HG03575 (cell line): Measurements from ENCODE around the gene KRT71.
"Not testable (repeated sequence)": the region's sequence is repeated elsewhere in the genome, so short reads cannot be mapped to it uniquely, and the experiment has no call there.

ENCODE experiments used
- ATAC-seq: cut with Tn5 transposase; IDR thresholded peaks from one replicate; pipeline ENCODE4 v1.9.1; 2021; ENCODE audit not compliant: unreplicated experiment, insufficient number of reproducible peaks, low FRiP score; ENCODE audit errors: extremely low read depth

KRT71 gene

DNA sequence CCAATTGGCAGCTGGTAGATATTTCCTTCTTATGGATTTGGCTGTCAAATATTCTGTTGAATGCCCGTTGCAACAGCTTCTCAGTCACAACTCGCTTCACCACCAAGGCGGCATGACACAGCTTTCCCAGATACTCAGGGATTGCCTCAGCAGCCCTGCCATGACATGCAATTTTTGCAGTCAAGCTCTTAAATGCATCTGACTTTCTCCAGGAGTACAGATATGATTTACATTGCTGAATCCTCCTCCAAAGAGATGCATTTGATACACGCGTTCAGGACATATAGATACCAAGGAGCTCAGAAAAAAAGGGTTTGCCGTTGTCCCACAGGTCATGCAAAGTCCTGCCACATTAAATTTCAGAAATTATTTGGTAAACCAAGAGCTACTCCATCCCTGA is 39.2 kb downstream of the KRT71 start:
- ATAC-seq, result no peak

DNA sequence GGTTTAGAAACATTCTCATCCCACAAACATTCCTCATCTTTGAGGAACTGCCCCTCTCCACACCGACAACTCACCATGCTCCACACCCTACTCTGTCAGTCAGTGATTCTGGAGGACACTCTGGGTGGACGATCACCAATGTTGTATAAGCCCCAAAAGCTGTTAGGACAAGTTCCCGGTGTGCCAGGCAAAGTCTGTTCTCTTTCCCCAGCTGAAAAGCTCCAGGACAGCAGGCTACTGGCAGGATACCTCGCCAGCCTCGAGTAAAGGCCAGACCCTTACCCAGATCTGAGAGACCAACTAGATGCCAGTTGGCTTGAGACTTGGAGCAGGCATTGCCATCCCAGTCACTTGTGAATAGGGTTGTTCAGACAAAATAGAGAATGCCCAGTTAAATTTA is 44.7 kb downstream of the KRT71 start:
- no peak for ATAC-seq

DNA sequence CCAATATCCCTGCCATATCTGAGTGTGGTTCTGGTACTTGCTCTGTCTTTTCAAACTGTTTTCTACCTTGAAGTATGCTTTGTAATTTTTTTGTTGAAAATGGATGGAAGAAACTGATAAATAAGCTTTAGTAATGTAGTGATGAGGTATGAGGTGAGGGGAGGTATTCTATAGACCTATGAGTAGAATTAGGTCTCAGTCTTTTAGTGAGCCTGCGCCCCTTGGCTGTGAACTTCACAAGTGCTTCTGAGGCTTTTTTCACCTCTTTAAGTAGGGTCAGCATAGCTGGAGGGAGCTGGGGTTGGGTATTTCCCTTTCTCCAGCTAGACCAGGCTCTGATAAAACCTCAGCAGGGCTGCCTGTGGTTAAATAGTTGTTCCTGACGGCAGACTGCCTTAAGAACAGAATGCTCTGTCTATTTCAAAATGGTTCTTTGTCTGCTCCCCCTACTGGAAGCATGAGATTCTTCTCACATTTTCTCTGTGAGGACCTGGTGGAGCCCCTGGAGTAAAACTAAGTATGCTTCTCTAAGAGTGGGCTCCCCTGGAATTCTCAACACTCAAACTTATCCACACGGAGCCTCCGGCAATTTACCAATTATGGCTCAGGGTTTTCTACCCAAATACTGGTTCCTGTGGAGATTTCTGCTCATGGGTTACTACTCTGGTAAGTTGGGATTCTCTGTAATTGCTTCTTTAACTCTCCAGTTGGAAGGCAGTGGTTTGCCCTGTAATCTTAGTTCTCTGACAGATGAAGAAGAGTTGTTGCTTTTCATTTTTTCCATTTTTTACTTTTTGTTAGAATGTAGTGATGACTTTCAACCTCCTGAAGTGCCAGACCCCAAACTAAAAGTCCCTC is 45.9 kb downstream of the KRT71 start:
- ATAC-seq, result no peak

DNA sequence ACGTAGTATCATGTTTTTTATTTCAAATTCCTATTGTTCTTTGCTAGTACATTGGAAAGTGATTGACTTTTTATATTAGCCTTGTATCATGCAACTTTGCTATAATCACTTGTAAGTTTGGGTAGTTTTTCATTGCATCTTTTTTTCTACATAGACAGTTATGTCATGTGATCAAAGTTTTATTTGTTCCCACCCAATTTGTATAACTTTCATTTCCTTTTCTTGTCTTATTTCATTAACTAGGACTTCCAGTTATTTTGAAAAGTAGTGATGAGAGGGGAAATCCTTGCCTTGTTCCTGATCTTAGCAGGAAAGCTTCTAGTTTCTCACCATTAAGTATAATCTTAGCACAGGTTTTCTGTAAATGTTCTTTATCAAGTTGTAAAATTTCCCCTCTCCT is 50.1 kb downstream of the KRT71 start:
- no peak for ATAC-seq

DNA sequence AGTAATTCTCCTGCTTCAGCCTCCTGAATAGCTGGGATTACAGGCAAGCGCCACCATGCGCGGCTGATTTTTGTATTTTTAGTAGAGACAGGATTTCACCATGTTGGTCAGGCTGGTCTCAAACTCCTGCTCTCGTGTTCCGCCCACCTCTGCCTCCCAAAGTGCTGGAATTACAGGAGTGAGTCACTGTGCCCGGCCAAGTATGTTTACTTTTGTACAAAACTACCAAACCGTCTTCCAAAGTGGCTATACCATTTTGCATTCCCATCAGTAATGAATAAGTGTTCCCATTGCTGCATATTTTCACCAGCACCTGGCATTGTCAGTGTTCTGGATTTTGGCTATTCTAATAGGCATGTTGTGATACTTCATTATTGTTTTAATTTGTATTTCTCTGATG is 51.5 kb downstream of the KRT71 start:
- ATAC-seq, result no peak

DNA sequence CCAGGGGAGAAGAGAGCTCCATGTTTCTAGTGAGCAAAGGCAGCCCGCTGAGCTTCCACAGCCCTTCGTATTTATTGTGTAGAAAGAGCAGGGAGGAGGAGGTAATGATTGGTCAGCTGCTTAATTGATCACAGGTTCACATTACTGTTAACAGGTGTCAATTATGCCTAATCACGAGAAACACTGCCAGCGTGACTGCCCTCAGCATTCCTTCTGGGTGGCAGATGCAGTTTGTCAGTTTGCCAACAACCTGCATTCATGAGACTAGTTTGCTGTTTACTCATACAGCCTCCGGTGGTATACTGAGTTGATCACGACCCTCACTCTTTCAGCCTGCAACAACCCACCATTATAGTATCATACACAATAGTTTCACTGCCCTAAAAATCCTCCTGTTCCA is 52.4 kb downstream of the KRT71 start:
- not testable (repeated sequence) for ATAC-seq

DNA sequence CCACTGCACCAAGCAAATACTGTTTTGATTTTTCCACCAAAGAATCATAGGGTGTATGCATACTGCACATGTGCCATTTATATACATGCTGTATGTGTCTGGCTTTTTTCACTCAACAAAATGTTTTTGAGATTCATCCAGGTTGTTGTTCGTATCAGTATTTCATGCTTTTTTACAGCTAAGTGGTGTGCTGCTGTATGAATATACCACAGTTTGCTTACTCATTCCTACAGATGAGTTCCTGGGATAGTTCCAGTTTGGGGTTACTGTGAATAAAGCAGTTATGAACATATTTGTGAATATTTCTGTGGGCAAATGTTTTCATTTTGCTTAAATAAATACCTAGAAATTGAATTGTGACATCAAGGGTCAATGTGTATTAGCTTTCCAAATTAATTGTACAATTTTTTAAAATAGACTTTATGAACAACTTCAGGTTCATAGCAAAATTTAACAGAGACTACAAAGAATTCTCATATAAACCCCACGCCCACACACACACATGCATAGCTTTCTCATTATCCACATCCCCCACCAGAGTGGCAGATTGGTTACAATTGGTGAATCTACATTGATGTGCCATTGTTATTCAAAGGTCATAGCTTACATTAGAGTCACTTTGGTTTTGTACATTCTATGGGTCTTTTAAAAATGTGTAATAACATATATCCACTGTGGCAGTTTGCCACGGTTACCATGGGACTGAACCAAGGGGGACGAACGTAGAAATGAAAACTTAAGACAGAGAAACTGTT is 53.0 kb downstream of the KRT71 start:
- ATAC-seq, result no peak

DNA sequence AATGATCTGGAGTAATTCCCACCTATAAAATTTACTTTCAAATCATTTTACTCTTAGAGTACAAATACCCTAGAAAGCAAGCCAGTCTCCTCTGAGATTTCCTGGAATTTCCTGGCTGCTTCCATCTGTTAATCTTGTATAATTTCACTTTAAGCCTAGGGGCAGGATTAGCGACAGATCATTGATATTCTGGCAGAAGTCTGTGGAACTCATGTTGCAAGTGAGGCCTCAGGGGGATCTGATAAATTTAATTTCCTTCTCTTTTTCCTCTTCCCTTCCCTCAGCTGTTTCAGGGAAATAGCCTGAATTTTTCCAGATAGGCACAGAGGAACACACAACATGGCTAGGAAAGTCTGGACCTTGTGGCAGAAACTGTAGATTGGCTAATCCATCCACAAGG is 54.0 kb downstream of the KRT71 start:
- no peak for ATAC-seq

DNA sequence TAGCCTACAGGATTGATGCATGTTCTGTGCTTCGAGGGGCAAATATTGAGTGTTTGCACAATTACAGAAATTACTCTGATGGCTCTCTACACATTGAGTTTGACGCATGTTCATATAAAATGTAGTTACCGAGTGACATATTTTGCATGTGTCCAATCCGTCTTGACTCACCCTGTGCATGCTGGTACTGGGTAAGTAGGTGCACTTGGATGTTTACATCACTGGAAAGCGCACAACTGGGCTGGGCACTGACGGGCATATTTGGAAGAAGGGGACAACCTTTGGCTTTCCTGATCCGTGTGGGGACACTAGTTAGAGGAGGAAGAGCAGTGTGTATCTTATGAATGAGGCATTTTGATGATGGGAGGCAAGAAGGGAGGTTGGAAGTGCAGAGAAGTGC is 55.0 kb downstream of the KRT71 start:
- no peak for ATAC-seq

DNA sequence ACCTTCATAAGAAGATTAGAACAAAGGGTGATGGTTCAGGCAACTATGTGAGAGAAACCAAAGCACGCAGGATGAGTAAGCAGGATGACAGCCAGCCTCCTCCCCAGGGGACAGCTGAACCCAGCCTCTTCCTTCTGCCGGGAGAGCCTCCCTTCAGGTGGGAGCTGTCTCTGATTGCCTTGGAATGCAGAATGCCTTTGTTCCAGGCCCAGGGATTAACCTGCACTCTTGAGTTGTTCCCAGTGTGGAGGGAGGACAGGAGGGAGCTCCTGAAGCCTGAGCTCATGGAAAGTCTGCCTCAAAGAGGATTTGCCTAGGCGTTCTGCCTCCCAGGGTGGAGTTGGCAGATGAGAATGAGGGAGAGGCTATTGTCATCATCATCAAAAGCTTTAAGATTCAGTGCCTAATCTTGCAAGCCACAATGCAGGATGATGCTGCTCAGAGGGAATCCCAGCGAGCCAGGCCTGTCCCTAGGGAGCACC is 56.3 kb downstream of the KRT71 start:
- ATAC-seq, result no peak

DNA sequence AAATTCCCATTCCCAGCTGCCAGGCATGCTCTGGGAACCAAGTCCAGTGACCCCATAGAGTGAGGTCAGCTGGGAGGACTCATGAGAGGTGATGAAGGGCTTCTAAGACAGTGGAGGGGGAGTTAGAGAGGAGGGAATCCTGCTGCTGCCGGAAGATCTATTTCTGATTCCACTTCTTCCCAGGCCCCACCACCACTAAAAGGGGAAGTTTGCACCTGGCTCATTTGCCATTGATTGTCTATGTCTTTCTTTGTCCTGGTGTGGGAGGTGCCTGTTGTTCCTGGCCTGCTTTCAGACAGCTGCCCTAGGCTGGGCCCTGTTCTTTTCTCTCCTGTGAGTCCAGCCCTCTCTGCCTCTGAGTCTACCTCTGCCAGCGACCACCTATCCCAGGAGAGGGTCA is 56.9 kb downstream of the KRT71 start:
- no peak for ATAC-seq

DNA sequence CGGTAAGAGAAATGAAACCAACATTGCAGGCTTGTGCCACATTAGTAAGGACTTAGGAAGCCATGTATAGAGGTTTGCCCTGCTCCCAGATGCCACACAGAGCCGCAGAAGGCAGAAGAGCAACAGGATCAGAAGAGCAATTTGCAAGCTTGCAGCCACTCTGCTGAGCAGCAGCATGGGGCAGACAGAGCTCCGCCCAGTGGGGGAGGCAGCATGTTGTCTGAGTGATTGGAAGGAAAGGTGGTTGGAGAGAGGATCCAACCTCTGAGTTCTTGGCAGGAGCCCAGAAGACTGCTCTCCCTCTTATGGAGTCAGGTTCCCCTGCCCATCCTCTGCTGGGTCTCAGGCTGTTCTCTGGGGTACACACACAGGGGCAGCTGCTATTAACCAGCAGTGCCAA is 57.6 kb downstream of the KRT71 start:
- ATAC-seq, result no peak

DNA sequence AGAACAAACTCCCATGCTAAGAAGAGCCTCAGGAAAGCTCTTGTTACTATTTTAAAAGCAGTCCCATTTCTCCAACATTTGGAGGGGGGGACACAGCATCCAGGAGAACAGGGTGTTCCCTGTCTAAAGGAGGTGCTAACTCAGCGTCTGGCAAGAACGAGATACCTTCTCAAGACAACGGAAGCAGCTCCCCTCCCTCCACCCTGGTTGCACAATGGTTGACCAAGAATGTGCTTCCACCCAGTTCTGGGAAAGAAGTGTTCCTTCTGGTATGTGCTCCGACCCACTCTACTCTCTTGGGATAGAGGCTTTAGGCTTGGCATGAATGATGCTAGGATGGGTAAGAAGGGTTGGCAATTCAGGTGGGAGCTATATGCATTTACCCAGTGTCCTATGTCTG is 58.4 kb downstream of the KRT71 start:
- no peak for ATAC-seq

DNA sequence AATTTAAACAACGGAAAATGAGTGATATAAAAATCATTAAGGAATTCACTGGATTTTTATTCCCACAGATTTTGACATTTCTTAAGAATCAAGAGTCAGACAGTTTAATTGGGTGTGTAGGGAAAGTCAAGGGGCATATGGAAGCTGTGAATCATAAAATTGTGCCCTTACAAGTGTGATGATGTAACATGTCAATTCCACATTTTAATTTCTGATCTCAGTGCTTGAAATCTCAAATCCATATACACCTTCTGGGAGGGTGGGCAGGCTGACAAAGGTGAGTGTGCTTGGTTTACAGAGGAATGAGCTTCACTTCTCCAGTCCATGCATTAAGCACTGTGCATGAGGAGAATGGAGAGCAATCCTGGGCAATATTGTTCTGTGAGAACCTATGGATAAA is 58.8 kb downstream of the KRT71 start:
- no peak for ATAC-seq
